Measurements from ENCODE around the gene SPIB. TPM values are rescaled to one million over a fixed set of nuclear protein-coding genes. Genes with fewer than 3 reads are reported as not detected.

SPIB gene
- total RNA-seq, 2 donors from 2014 or later = not detected

- TF ChIP-seq CTCF (IDR thresholded peaks at IDR 0.05) = no peak
- Histone ChIP-seq H3K9me3 (no peaks in the 10 kb centered on the region), H3K4me3 (no peak overlapping the region), H3K27me3 (no peaks in the 10 kb centered on the region), H3K27ac (no peak overlapping the region), H3K36me3 (peaks cover 8% of the 10 kb centered on the region), H3K4me1 (no peaks in the 10 kb centered on the region)
- no peak for DNase-seq (ENCODE audit: low spot score)
Observed at GRCh38 chr19:50398675-50399367, 19.9 kb upstream of the SPIB start.

GRCh38 chr19:50399368-50399745, 19.4 kb upstream of the SPIB start:
- Histone ChIP-seq H3K4me1 (no peaks in the 10 kb centered on the region), H3K27me3 (no peaks in the 10 kb centered on the region), H3K27ac (no peak overlapping the region), H3K4me3 (no peak overlapping the region), H3K36me3 (peaks cover 8% of the 10 kb centered on the region), H3K9me3 (no peaks in the 10 kb centered on the region)
- no peak for DNase-seq (ENCODE audit: low spot score)
- no peak for TF ChIP-seq CTCF (IDR thresholded peaks at IDR 0.05)

GRCh38 chr19:50401605-50402450, 16.9 kb upstream of the SPIB start:
- no peak for TF ChIP-seq CTCF (IDR thresholded peaks at IDR 0.05)
- Histone ChIP-seq H3K36me3 (peaks cover 8% of the 10 kb centered on the region), H3K4me1 (no peaks in the 10 kb centered on the region), H3K27ac (no peak overlapping the region), H3K27me3 (no peaks in the 10 kb centered on the region), H3K9me3 (no peaks in the 10 kb centered on the region), H3K4me3 (no peak overlapping the region)
- DNase-seq (ENCODE audit: low spot score) = no peak

GRCh38 chr19:50402544-50403301, 16.0 kb upstream of the SPIB start:
- Histone ChIP-seq H3K9me3 (no peaks in the 10 kb centered on the region), H3K4me1 (no peaks in the 10 kb centered on the region), H3K27me3 (no peaks in the 10 kb centered on the region), H3K4me3 (no peak overlapping the region), H3K27ac (no peak overlapping the region), H3K36me3 (peaks cover 8% of the 10 kb centered on the region)
- DNase-seq (ENCODE audit: low spot score) = no peak
- no peak for TF ChIP-seq CTCF (IDR thresholded peaks at IDR 0.05)

- no peaks in the 10 kb centered on the region for H3K27me3 ChIP-seq
- no peaks in the 10 kb centered on the region for H3K4me1 ChIP-seq
- no peak for TF ChIP-seq CTCF (IDR thresholded peaks at IDR 0.05)
- H3K36me3 ChIP-seq = peaks cover 18% of the 10 kb centered on the region
- DNase-seq (ENCODE audit: low spot score) = no peak
- H3K4me3 ChIP-seq = no peak overlapping the region
- H3K9me3 ChIP-seq = no peaks in the 10 kb centered on the region
- H3K27ac ChIP-seq = no peak overlapping the region
Observed at GRCh38 chr19:50406156-50406820, 12.4 kb upstream of the SPIB start.
